ENCODE data around the gene ZFP1.
"Not testable (repeated sequence)": the region's sequence is repeated elsewhere in the genome, so short reads cannot be mapped to it uniquely, and the experiment has no call there.

Gene ZFP1

GRCh38 chr16:75113541-75114121, 34.7 kb upstream of the ZFP1 start:
- no peak for DNase-seq (ENCODE audit: low read depth)

GRCh38 chr16:75114179-75114945, 34.0 kb upstream of the ZFP1 start:
- DNase-seq (ENCODE audit: low read depth), result no peak

GRCh38 chr16:75114946-75115825, 33.1 kb upstream of the ZFP1 start:
- no peak for DNase-seq (ENCODE audit: low read depth)

- DNase-seq (ENCODE audit: low read depth), result peak; percentile 67
Measured at GRCh38 chr16:75116081-75116910, 32.0 kb upstream of the ZFP1 start, which contains the start of gene LDHD. Gene LDHD (minus strand): TSS chr16:75116780. CDS start chr16:75116720, 60 bp downstream.

GRCh38 chr16:75116911-75117245, 31.4 kb upstream of the ZFP1 start:
- no peak for DNase-seq (ENCODE audit: low read depth)

- DNase-seq (ENCODE audit: low read depth), result no peak
Measured at GRCh38 chr16:75118943-75119539, 29.3 kb upstream of the ZFP1 start.

- no peak for DNase-seq (ENCODE audit: low read depth)
Measured at GRCh38 chr16:75120253-75120652, 28.1 kb upstream of the ZFP1 start.

DNA sequence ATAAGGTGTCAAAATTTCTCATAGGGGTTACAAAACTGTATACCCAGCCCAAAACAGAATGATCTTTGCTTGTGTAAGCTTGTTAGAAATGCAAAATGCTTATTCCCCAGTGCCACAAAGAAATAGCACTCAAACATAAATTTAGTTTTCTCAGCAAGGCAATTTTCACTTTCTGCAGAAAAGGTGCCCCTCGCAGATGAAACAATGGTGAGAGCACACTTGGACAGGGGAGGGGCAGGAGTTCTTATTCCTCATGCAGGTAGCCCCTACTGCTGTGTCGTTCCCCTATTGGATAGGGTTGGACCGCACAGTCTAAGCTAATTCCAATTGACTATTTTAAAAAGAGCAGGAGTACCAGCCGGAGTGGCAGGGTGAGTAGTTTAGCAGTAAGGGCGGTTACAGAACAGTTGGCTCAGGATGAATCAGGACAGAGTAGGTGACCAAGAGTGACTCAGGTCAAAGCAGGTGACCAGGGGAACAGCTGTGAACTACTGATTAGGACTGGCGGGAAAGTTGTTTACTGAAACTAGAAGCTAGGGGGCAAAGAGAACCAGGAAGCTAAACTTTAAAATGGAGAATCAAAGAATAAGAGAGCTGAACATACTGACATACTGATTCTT, 26.3 kb upstream of the ZFP1 start:
- DNase-seq (ENCODE audit: low read depth), result no peak

- no peak for DNase-seq (ENCODE audit: low read depth)
Measured at GRCh38 chr16:75122609-75123008, 25.7 kb upstream of the ZFP1 start.

- DNase-seq (ENCODE audit: low read depth), result no peak
Measured at GRCh38 chr16:75127713-75128415, 20.5 kb upstream of the ZFP1 start.

DNA sequence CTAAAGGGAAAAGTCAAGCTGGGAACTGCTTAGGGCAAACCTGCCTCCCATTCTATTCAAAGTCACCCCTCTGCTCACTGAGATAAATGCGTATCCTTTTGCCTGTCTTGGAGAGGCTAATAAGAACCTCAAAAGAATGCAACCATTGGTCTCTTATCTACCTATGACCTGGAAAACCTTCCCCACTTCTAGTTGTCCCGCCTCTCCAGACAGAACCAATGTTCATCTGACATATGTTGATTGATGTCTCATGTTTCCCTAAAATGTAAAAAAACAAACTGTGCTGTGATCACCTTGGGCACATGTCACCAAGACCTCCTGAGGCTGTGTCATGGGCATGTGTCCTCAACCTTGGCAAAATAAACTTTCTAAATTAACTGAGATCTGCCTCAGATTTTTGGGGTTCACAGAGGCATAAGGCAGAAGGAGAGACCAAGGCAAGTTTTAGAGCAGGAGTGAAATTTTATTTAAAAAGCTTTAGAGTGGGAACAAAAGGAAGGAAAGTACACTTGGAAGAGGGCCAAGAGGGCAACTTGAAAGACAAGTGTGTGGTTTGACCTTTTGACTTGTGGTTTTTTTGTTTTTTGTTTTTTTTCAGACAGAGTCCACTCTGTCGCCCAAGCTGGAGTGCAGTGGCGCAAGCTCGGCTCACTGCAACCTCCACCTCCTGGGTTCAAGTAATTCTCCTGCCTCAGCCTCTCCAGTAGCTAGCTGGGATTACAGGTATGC, 18.7 kb upstream of the ZFP1 start:
- DNase-seq (ENCODE audit: low read depth), result not testable (repeated sequence)

DNA sequence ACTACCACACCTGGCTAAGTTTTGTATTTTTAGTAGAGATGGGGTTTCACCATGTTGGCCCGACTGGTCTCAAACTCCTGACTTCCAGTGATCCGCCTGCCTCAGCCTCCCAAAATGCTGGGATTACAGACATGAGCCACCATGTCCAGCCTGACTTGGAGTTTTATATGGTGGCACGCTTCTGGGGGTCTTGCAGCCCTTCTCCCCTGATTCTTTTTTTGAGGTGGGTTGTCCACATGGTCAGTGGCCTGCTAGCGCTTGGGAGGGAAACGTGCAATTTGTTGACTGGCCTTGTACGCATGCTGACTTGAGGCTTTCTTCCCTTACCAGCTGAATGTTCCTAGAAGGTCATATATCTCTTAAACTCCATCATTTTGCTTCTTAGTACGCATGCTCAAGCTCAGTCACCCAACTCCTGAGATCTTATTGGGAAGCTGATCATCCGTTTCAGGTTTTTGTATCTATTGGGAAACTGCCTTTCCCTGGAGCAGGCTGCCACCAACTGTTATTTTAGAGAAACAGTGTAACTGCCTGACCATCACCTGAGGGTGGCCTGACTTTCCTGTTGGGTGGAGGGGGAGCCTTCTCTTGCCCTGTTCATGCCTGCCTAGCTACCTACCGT, 18.1 kb upstream of the ZFP1 start:
- DNase-seq (ENCODE audit: low read depth), result no peak

DNA sequence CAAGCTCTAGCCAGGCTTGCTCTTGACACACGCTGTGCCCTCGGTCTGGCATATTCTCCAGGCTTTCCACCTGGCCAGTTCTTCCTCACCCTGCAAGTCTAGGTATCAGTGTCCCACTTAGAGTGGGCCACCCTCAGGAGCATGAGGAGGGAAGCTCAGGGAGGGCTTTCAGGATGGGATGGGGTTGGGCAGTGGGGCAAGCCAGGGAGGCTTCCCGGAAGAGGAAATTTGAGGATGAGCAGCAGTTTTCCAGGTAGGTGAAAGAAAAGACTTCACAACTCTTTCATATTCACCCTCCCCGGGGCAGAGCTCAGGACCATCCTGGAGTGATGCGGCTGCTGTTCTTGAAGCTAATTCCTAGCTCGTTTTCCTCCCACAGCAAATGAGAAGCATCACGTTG, 17.2 kb upstream of the ZFP1 start:
- no peak for DNase-seq (ENCODE audit: low read depth)

GRCh38 chr16:75138233-75138632, 10.1 kb upstream of the ZFP1 start:
- DNase-seq (ENCODE audit: low read depth), result no peak

- no peak for DNase-seq (ENCODE audit: low read depth)
Measured at GRCh38 chr16:75138636-75139035, 9.7 kb upstream of the ZFP1 start.

DNA sequence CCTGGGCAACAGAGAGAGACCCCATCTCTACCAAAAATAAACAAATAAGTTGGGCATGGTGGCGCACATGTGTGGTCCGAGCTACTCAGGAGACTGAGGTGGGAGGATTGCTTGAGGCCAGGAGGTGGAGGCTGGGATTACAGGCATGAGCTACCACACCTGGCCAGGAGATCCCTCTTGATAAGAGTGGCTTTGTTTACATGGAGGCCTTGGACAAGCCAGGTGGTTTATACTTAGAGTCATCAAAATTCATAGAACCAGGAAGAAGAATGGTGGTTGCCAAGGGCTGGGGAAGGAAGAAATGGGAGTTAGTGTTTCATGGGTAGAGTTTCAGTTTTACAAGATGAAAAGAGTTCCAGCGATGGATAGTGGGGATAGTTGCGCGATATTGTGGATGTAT, 8.8 kb upstream of the ZFP1 start:
- DNase-seq (ENCODE audit: low read depth), result no peak

DNA sequence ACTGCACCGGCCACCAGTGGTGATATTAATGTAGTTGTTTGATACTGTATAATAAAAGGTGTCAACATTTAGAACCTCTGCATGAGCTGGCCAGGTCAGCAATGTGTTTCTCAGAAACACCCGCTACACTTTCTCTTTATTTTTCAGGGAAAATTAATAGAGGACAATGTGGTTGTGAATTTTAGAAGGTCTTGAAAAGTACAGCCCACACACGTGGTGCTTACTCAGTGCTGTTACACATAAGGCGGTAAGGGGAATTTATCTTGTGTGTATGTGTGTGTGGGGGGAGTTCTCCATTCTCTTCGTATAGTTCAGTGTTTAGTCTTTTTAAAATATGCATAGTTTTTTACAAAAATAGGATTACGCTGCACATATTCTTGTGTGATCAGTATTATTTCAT, 4.4 kb upstream of the ZFP1 start:
- no peak for DNase-seq (ENCODE audit: low read depth)

GRCh38 chr16:75147968-75148310, 385 bp upstream of the ZFP1 start:
- DNase-seq (ENCODE audit: low read depth), result no peak

DNA sequence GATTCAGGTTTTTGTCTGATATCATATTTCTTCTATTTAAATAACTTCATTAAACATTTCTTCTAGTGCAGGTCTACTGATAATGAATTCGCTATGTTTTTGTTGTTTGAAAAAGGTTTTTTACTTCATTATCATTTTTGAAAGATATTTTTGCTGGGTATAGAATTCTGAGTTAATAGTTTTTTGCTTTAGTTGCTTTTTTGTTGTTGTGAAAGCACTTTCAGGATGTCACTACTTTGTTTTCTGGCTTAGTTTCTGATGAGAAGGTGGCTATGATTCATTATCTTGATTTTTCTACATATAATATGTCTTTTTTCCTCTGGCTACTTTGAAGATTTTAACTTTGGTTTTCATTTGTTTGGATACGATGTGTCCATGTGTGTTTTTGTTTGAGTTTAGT, 3.5 kb downstream of the ZFP1 start:
- DNase-seq (ENCODE audit: low read depth), result no peak

DNA sequence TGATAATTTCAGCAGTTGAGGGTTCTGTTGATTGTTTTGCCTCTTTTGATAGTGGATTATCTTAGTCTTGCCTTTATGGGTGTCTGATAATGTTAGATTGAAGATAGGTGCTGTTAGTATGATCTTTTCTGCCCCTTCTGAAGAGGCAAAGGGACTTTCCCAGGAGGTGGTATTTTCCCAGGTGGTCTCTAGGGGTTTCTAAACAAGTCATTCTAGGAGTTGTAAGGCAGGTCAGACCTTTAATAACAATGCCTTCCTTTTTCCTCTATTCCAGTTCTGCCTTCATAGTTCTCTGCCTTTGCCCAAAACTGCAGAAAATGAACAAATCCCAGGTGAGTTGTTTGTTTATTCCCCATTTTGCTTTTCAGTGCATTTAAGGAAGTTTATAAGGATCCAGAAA, 4.3 kb downstream of the ZFP1 start:
- no peak for DNase-seq (ENCODE audit: low read depth)

All from fibroblast of gingiva (primary cell).